Activated effector memory CD4-positive, alpha-beta T cell treated with anti-CD3 and anti-CD28 coated beads, Interleukin-2, amount 50 U/mL, for 16 hours (primary cell): ENCODE measurements around the gene CLEC1B.
"Not testable (repeated sequence)": the region's sequence is repeated elsewhere in the genome, so short reads cannot be mapped to it uniquely, and the experiment has no call there.

Experiments
- DNase-seq: peaks from one replicate; pipeline ENCODE4 v3.0.0-alpha.2; 2020

CLEC1B gene

DNA sequence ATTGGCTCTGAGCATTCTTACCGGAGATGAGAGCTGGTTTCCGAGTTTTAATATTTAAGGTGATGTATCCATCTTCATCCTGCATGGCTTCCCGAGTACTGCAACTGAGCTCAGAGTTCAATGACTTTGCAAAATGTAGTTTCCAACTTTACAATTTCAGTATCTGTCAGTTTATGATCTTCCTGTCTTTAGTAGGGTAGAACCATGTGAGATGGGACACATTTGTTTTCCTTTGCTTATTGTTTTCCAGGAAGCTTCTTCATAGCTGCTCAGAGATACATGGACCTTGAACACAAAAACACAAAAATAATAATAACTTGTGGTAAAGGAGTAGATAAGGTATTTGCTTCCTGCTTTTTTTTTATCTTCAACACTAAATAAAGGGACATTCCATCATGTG lies at the start of gene CLEC1B:
TSS of gene CLEC1B (minus strand) at position 106 of the 400 bp plus-strand sequence. CDS start at position 85, 21 bp downstream.
- no peak for DNase-seq

- no peak for DNase-seq
Observed at GRCh38 chr12:10048526-10048925, 49.6 kb upstream of the CLEC1B start.

GRCh38 chr12:10042167-10042566 lies 43.2 kb upstream of the CLEC1B start:
- no peak for DNase-seq

DNA sequence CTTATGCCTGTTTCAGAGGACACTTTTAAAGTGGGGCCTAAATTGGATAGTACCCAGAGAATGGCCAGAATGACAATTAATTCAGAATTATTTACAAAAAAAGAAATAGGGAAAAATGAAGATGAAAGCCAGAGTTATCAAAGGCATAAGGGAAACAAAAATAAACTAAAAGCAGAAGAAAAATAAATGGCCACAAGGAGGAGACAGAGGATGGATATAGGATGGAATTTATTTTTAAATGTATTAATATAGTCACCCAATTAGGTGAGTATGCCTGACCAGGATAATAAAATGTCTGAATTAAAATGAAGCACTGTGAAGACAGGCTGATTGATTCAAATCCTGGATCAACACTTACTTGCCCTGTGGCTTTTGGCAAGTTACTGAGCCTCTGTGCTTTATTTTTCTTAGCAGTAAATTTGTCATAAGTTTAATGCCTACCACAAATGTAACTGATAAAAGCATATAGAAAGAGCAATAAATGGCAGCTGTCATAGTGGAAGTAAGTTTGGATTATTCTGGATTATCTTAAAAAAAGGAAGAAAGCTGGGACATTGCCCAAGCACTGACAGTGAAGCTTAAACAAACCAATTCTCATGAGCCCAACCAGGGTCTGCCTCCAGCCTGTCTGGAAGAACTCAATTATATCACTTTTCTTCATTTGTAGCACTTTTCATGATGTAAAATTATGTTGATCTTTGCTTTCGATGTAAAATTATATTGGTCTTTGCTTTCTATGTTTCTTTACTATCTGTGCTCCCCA lies 35.0 kb upstream of the CLEC1B start:
- no peak for DNase-seq

GRCh38 chr12:10031771-10032175 lies 32.9 kb upstream of the CLEC1B start:
- no peak for DNase-seq

DNA sequence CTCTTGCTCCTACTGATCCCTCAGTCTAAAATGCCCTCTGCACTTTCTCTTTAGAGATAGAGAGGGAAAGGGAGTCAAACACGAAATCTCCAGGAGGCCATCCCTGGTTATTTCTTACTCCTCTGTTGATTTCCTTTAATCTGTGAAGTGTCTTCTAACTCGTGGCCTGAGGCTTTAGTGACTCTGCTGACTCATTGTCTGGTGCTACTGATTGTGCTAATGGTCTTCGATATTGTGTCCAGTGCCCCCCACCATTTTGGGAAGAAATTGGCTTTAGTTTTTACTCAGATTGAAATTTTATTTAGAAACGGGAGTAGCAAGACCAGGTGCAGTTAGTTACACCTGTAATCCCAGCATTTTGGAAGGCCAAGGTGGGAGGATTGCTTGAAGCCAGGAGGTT lies 32.4 kb upstream of the CLEC1B start:
- DNase-seq, result no peak

DNA sequence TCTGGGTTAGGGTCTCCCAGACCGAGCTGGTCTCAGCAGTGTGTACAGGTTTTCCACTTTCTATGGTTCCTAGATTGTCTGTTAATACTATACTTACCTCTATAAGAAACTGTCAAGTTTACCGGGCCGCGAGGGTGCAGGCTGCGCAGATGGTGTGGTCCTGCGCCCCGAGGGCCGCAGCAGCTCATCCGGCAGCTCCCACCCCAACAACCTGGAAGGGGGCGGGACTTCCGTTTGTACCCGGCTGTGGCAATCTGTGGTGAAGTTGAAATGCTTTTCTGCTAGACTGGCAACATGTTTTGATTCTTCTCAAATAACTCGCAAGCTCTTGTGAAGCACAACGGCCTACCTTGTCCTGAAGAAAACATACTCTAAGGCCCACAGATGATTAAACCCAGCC lies 31.5 kb upstream of the CLEC1B start, which contains the start of gene CLEC9A:
TSS of gene CLEC9A (plus strand) at position 237 of the 400 bp plus-strand sequence. CDS start 22,006 bp downstream, outside the sequence.
- no peak for DNase-seq

DNA sequence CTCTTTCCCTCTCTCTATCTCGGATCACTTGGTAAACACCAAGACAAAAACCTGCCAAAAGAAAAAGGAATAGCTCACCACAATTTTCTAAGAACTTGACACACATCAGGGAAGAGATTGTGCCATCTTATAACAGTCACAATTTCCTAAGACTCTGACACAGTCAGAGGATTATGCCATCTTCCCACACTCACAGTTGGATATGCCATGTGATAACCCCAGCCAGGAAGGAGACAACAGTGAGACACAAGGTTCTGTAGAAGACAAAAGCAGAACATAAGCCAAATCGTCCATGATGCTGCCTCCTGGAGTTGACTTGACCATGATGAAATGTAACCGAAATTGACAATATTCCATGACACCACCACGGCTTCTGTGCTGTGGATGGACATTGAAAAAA lies 28.8 kb upstream of the CLEC1B start:
- no peak for DNase-seq

DNA sequence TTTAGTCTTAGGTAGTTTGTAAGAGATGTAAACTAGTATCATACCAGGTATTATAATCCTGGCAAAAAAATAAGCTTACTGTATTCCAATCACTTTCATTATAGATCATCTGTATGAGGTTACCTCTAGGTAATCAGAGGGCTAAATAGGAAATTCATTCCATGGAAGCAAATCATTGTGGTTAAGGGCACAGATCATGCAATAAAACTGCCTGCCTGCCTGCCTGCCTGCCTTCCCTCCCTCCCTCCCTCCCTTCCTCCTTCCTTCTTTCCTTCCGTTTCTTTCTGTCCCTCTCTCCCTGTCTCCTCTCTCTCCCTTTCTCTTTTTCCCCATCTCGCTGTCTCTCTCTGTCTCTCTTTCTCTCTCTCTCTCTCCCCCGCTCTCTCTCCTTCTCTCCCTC lies 28.4 kb upstream of the CLEC1B start:
- no peak for DNase-seq

DNA sequence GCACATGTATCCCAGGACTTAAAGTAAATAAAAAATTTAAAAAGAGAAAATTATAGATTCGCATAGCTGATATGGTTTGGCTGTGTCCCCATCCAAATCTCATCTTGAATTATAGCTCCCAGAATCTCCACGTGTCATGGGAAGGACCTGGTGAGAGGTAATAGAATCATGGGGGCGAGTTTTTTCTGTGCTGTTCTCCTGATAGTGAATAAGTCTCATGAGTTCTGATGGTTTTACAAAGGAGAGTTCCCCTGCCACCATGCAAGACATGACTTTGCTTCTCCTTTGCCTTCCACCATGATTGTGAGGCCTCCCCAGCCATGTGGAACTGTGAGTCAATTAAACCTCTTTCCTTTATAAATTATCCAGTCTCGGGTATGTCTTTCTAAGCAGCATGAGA lies 27.7 kb upstream of the CLEC1B start:
- not testable (repeated sequence) for DNase-seq

DNA sequence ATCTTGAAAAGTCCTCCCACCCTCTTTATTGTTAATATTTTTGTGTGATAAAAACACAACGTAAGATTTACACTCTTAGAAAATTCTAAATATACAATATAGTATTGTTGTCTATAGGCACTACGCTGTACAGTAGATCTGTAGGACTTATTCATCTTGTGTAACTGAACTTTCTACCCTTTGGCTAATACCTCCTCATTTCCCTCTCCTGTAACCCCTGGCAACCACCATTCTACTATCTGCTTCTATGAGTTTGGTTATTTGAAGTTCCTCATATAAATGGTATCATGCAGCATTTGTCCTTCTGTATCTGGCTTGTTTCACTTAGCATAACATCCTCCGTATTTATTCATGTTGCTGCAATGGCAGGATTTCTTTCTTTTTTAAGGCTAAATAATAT lies 26.3 kb upstream of the CLEC1B start:
- no peak for DNase-seq

- DNase-seq, result no peak
Observed at GRCh38 chr12:10021342-10021741, 22.4 kb upstream of the CLEC1B start.

- DNase-seq, result no peak
Observed at GRCh38 chr12:10018386-10018785, 19.5 kb upstream of the CLEC1B start.

DNA sequence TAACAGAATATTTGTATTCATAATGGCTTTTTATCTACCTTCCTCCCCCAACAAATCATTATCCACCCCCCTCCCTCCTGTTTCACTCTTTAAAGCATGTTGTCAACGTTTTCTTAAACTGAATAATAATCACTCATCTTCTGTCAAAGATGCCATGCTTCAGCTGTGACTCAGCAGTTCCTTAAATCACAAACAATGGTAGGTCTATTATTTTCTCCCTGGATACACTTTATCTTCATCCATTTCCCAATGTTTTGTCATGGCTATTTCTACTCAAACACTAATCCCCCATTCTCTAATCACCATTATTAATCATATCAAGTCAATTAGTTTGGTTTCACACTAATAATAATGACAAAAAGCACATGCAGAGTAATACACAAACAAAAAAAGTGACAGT lies 18.0 kb upstream of the CLEC1B start:
- DNase-seq, result no peak

GRCh38 chr12:10015450-10015849 lies 16.5 kb upstream of the CLEC1B start:
- DNase-seq, result no peak

DNA sequence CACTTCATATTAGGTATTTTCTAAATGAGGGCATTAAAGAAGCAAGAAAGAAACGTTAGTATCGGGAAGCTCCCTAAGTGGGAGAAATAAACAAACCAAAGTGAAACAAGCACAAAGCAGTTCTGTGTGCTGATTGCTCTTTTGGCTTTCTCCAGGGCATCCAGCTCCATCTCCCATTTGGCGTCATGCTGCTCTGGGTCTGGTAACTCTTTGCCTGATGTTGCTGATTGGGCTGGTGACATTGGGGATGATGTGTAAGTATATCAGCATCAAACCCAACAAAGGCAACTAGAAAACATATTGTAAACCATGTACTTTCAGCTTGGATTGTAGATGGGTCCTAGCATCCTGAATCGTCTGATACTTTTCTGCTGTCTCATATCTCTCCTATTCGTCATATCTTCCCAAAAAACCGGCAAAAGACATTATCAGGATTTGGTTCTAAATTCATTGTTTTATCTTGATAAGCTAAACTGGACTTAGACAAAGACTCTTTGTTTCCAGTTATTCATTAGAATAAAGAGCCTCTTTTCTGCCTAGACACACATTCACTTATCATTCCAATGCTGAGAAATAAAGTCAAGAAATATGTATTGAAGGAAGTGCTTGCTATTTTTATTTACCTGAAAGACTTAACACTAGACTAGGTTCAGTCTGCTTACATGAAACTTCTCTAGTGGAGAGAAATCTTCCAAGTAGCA lies 13.9 kb upstream of the CLEC1B start:
- no peak for DNase-seq

- DNase-seq, result no peak
Observed at GRCh38 chr12:10001171-10001776, 2.4 kb upstream of the CLEC1B start.

- DNase-seq, result no peak
Observed at GRCh38 chr12:9992296-9992695, 6.6 kb downstream of the CLEC1B start.

GRCh38 chr12:9991876-9992275 lies 7.0 kb downstream of the CLEC1B start:
- no peak for DNase-seq

DNA sequence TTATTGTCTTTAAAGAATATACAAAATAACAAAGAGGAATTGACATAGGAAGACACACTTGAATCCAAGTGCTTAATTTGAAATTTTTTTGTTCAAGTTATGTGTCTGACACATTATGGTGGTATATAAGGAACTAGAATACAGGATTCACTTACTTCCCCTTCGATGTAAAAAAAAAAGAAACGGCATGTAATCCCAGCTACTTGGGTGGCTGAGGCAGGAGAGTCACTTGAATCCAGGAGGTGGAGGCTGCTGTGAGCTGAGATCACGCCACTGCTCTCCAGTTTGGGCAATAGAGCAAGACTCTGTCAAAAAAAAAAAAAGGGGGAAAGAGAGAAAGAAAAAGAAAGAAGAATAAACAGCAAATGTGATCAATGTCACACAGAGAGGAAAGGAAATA lies 18.8 kb downstream of the CLEC1B start:
- no peak for DNase-seq

GRCh38 chr12:9977916-9978315 lies 21.0 kb downstream of the CLEC1B start:
- DNase-seq, result no peak

DNA sequence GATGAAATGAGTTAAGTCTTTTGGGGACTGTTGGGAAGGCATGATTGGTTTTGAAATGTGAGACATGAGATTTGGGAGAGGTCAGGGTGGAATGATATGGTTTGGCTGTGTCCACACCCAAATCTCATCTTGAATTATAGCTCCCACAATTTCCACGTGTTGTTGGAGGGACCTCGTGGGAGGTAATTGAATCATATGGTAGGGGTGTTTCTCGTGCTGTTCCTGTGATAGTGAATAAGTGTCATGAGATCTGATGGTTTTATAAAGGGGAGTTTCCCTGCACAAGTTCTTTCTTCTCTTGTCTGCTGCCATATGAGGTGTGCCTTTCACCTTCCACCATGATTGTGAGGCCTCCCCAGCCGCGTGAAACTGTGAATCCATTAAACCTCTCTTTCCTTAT lies 22.3 kb downstream of the CLEC1B start:
- not testable (repeated sequence) for DNase-seq

- no peak for DNase-seq
Observed at GRCh38 chr12:9975614-9976013, 23.3 kb downstream of the CLEC1B start.

DNA sequence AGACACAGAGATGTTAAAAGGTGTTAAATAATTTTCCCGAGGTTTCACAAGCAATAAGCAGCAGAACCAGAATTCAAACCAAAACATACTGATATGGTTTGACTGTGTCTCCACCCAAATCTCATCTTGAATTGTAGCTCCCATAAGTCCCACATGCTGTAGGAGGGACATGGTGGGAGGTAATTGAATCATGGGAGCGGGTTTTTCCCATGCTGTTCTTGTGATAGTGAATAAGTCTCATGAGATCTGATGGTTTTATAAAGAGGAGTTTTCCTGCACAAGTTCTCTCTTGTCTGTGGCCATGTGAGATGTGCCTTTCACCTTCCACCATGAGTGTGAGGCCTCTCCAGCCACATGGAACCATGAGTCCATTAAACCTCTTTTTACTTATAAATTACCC lies 24.2 kb downstream of the CLEC1B start:
- DNase-seq, result not testable (repeated sequence)
